K562 (cell line): ENCODE results near the gene SFI1. TPM values are rescaled to one million over a fixed set of nuclear protein-coding genes. Genes with fewer than 3 reads are reported as not detected.

Source experiments
- CCNT2 ChIP-seq: IDR thresholded peaks from 2 replicates; pipeline ENCODE4 v1.6.1; 2011; ENCODE audit warnings: borderline replicate concordance, low read depth, mild to moderate bottlenecking, moderate library complexity, mixed read lengths, low read length; ENCODE audit not compliant: insufficient read length; ENCODE audit errors: extremely low read depth
- STAG1 ChIP-seq: sonication (generic); formaldehyde crosslinking; IDR thresholded peaks from 2 replicates; pipeline ENCODE4 v1.5.0; 2020; ENCODE audit warnings: missing genetic modification reagents, borderline replicate concordance
- TCFL5 ChIP-seq: fragments of 250-450 bp; sonication (Bioruptor Pico); conservative IDR thresholded peaks from 2 replicates; pipeline ENCODE4 v1.6.1; 2021; ENCODE audit warnings: mild to moderate bottlenecking, moderate library complexity, matching md5 sums
- TEAD4 ChIP-seq, 2 experiments: sonication (generic) in 1 of 2; formaldehyde crosslinking in 1 of 2; IDR thresholded peaks; 2 replicates each; pipeline versions ENCODE4 v1.6.1 to v1.8.0; 2012 to 2022; ENCODE audit warnings: borderline replicate concordance in 1 of 2, inconsistent platforms in 1 of 2, low read length in 1 of 2, mild to moderate bottlenecking in 1 of 2, missing genetic modification reagents in 1 of 2
- ZBTB8A ChIP-seq: fragments of 450-650 bp; IDR thresholded peaks from 2 replicates; pipeline ENCODE4 v1.6.1; 2018; ENCODE audit warnings: mild to moderate bottlenecking, moderate library complexity; ENCODE audit not compliant: partially characterized antibody
- ZNF282 ChIP-seq: sonication (generic); formaldehyde crosslinking; IDR thresholded peaks from 2 replicates; pipeline ENCODE4 v1.8.1; 2023; ENCODE audit warnings: missing genetic modification reagents
- ZNF445 ChIP-seq: fragments of 250-450 bp; sonication (Bioruptor Pico); IDR thresholded peaks from 2 replicates; pipeline ENCODE4 v1.4.0; 2020; ENCODE audit warnings: low read depth, mild to moderate bottlenecking, moderate library complexity
- polyA plus RNA-seq, 8 experiments: library from polyadenylated mRNA; depleted of rRNA in 4 of 8; stranded (reverse) in 5 of 8; unstranded in 3 of 8; fragments of >200 nt; fragmentation: Nextera tagmentation in 2 of 8; fragmentation: Illumina TruSeq in 1 of 8; extraction: Ambion mirVana in 2 of 8; extraction: Trizol in 1 of 8; gene quantifications; 2 replicates each; pipeline versions ENCODE4 v1.2.1 to v1.2.3, GENCODE V29; 2011 to 2014; ENCODE audit warnings: inconsistent platforms in 1 of 8, missing spikeins in 1 of 8
- total RNA-seq, 7 experiments: library from RNA; depleted of rRNA in 6 of 7; stranded (reverse); fragments of >200 nt in 6 of 7; fragmentation: Illumina TruSeq in 2 of 7; extraction: Trizol in 2 of 7; gene quantifications; 2 replicates each; pipeline versions ENCODE4 v1.2.1 to v1.2.3, GENCODE V29; 2011 to 2021; ENCODE audit warnings: low replicate concordance in 1 of 7
- TF ChIP-seq, protein P1 (sequence below), 2 experiments: fragments of 450-650 bp; formaldehyde crosslinking in 1 of 2; IDR thresholded peaks; 2 replicates each; pipeline versions ENCODE4 v1.4.0 to v1.6.1; 2014 to 2020; ENCODE audit warnings: mild to moderate bottlenecking in 2 of 2, borderline replicate concordance in 1 of 2, low read depth in 1 of 2
- TF ChIP-seq, protein P2 (sequence below), 2 experiments: IDR thresholded peaks; 2 replicates each; pipeline ENCODE4 v1.6.1; 2012; ENCODE audit warnings: improper control_type of control experiment in 2 of 2, low read depth in 2 of 2, low read length in 2 of 2, borderline replicate concordance in 1 of 2
- TF ChIP-seq, protein P3 (sequence below): sonication (generic); formaldehyde crosslinking; IDR thresholded peaks from 2 replicates; pipeline ENCODE4 v1.8.0; 2022; ENCODE audit warnings: mild to moderate bottlenecking, missing genetic modification reagents

The SFI1 gene
- total and polyA plus RNA-seq, 9 of the 15 experiments (the other 6 are each of a cell fraction or from before 2014, with no cell fraction given): 3.0 to 25.6 (median 14.1) TPM

DNA sequence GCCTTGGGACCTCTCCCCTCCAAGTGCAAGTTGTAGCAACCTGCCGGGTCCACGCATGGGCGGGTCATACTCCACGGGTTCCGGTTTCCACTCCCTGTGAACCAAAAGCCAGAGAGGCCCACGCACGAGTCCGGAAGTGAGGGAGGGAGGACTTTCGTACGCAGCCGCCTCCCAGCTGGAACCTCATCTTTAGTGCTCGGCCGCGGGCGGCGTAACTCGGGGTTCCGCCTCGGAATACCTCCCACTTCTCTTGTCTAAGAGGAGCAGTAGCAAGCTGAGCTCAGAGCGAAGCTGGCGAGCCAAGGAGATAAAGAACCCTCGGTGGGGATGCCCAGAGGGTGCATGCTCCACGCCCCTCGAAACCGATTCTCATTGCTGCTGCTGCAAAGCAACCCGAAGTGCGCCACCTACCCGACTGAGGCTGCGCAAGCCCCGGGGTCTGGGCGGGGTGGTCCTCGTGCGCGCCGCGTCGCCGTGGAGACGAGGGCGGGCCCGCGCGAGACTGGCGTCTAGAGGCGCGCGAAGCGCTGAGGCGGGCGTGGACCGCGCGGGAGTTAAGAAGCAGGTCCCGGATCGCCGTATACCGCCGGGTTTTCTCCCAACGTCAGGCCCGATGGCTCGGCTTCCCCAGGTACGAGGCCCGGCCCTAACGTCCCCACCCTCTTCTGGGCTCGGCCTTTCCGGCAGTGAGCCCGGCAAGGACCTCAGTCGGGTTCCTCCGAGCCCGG is at the start of gene SFI1 (continued):
- TF ChIP-seq, protein P1, sequence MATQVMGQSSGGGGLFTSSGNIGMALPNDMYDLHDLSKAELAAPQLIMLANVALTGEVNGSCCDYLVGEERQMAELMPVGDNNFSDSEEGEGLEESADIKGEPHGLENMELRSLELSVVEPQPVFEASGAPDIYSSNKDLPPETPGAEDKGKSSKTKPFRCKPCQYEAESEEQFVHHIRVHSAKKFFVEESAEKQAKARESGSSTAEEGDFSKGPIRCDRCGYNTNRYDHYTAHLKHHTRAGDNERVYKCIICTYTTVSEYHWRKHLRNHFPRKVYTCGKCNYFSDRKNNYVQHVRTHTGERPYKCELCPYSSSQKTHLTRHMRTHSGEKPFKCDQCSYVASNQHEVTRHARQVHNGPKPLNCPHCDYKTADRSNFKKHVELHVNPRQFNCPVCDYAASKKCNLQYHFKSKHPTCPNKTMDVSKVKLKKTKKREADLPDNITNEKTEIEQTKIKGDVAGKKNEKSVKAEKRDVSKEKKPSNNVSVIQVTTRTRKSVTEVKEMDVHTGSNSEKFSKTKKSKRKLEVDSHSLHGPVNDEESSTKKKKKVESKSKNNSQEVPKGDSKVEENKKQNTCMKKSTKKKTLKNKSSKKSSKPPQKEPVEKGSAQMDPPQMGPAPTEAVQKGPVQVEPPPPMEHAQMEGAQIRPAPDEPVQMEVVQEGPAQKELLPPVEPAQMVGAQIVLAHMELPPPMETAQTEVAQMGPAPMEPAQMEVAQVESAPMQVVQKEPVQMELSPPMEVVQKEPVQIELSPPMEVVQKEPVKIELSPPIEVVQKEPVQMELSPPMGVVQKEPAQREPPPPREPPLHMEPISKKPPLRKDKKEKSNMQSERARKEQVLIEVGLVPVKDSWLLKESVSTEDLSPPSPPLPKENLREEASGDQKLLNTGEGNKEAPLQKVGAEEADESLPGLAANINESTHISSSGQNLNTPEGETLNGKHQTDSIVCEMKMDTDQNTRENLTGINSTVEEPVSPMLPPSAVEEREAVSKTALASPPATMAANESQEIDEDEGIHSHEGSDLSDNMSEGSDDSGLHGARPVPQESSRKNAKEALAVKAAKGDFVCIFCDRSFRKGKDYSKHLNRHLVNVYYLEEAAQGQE (IDR thresholded peaks at IDR 0.05; ENCODE audit: borderline replicate concordance): no peak
- TF ChIP-seq, protein P1 (CRISPR knock-in tag; IDR thresholded peaks at IDR 0.05; ENCODE audit: low read depth): no peak
- TF ChIP-seq ZBTB8A (no peak), TCFL5 (CRISPR knock-in tag) (no peak), ZNF445 (no peak), CCNT2 (peak; percentile 28), STAG1 (CRISPR knock-in tag) (no peak), ZNF282 (no peak), TEAD4 (IDR thresholded peaks at IDR 0.05; ENCODE audit: low read length) (no peak), TEAD4 (CRISPR knock-in tag; IDR thresholded peaks at IDR 0.05; ENCODE audit: borderline replicate concordance) (no peak)
- TF ChIP-seq, protein P2, sequence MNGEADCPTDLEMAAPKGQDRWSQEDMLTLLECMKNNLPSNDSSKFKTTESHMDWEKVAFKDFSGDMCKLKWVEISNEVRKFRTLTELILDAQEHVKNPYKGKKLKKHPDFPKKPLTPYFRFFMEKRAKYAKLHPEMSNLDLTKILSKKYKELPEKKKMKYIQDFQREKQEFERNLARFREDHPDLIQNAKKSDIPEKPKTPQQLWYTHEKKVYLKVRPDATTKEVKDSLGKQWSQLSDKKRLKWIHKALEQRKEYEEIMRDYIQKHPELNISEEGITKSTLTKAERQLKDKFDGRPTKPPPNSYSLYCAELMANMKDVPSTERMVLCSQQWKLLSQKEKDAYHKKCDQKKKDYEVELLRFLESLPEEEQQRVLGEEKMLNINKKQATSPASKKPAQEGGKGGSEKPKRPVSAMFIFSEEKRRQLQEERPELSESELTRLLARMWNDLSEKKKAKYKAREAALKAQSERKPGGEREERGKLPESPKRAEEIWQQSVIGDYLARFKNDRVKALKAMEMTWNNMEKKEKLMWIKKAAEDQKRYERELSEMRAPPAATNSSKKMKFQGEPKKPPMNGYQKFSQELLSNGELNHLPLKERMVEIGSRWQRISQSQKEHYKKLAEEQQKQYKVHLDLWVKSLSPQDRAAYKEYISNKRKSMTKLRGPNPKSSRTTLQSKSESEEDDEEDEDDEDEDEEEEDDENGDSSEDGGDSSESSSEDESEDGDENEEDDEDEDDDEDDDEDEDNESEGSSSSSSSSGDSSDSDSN (IDR thresholded peaks at IDR 0.05; ENCODE audit: borderline replicate concordance in 1 of 2, low read depth in 2 of 2, low read length in 2 of 2): no peak; a peak in 1 of 4 replicates
- TF ChIP-seq, protein P3, sequence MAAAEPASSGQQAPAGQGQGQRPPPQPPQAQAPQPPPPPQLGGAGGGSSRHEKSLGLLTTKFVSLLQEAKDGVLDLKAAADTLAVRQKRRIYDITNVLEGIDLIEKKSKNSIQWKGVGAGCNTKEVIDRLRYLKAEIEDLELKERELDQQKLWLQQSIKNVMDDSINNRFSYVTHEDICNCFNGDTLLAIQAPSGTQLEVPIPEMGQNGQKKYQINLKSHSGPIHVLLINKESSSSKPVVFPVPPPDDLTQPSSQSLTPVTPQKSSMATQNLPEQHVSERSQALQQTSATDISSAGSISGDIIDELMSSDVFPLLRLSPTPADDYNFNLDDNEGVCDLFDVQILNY (CRISPR knock-in tag): no peak
